ENCODE measurements around the gene SERPINB1. TPM values are rescaled to one million over a fixed set of nuclear protein-coding genes. Genes with fewer than 3 reads are reported as not detected.

Gene SERPINB1
- total and polyA plus RNA-seq, 9 of the 15 experiments (the other 6 are each of a cell fraction or from before 2014, with no cell fraction given), result 33.9 to 108 (median 63.8) TPM

- no peak for TF ChIP-seq NR4A1 (CRISPR knock-in tag; IDR thresholded peaks at IDR 0.05)
- peak; percentile 85; the same call in 1 of the 2 replicates for TF ChIP-seq NR4A1 (tag; IDR thresholded peaks at IDR 0.05)
- TF ChIP-seq ZNF212 (CRISPR knock-in tag; IDR thresholded peaks at IDR 0.05), result 0 out of 2 replicates have a peak, but pooled peaks have one; percentile 24
- TF ChIP-seq ATF7 (IDR thresholded peaks at IDR 0.05), result peak; percentile 79
- TF ChIP-seq MYBL2 (IDR thresholded peaks at IDR 0.05; ENCODE audit: low read depth), result no peak
- TF ChIP-seq MYBL2 (CRISPR knock-in tag; IDR thresholded peaks at IDR 0.05; ENCODE audit: borderline replicate concordance), result no peak
- TF ChIP-seq CREB1 (IDR thresholded peaks at IDR 0.05), result peak; percentile 98
- TF ChIP-seq CREB1 (CRISPR knock-in tag; IDR thresholded peaks at IDR 0.05), result peak; percentile 87
- peak; percentile 95 for TF ChIP-seq FOSL1 (tag; conservative IDR thresholded peaks at IDR 0.05)
- no peak for TF ChIP-seq PHTF2 (CRISPR knock-in tag; IDR thresholded peaks at IDR 0.05)
- TF ChIP-seq, protein P1, sequence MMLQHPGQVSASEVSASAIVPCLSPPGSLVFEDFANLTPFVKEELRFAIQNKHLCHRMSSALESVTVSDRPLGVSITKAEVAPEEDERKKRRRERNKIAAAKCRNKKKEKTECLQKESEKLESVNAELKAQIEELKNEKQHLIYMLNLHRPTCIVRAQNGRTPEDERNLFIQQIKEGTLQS (IDR thresholded peaks at IDR 0.05), result peak; percentile 99
- TF ChIP-seq, protein P1 (CRISPR knock-in tag; conservative IDR thresholded peaks at IDR 0.05), result peak; percentile 58; the same call in 1 of the 2 replicates
- peak; percentile 65; the same call in 1 of the 2 replicates for TF ChIP-seq ZNF175 (CRISPR knock-in tag; IDR thresholded peaks at IDR 0.05; ENCODE audit: low read depth)
- TF ChIP-seq NFRKB (IDR thresholded peaks at IDR 0.05; ENCODE audit: low read depth), result peak; percentile 88
- TF ChIP-seq DMBX1 (CRISPR knock-in tag; IDR thresholded peaks at IDR 0.05; ENCODE audit: borderline replicate concordance), result peak; percentile 84
- TF ChIP-seq MAFG (tag; conservative IDR thresholded peaks at IDR 0.05), result peak; percentile 52
- TF ChIP-seq HOMEZ (CRISPR knock-in tag; IDR thresholded peaks at IDR 0.05), result 0 out of 2 replicates have a peak, but pooled peaks have one; percentile 61
- 0 out of 2 replicates have a peak, but pooled peaks have one; percentile 14 for TF ChIP-seq IFI16 (CRISPR knock-in tag; IDR thresholded peaks at IDR 0.05)
- peak; percentile 79 for TF ChIP-seq SMARCE1 (IDR thresholded peaks at IDR 0.05)
- no peak for TF ChIP-seq STAG1 (CRISPR knock-in tag; IDR thresholded peaks at IDR 0.05; ENCODE audit: borderline replicate concordance)
- TF ChIP-seq, protein P2, sequence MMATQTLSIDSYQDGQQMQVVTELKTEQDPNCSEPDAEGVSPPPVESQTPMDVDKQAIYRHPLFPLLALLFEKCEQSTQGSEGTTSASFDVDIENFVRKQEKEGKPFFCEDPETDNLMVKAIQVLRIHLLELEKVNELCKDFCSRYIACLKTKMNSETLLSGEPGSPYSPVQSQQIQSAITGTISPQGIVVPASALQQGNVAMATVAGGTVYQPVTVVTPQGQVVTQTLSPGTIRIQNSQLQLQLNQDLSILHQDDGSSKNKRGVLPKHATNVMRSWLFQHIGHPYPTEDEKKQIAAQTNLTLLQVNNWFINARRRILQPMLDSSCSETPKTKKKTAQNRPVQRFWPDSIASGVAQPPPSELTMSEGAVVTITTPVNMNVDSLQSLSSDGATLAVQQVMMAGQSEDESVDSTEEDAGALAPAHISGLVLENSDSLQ (IDR thresholded peaks at IDR 0.05), result peak; percentile 71
- TF ChIP-seq SRSF3 (IDR thresholded peaks at IDR 0.05; ENCODE audit: insufficient read depth, low read length), result no peak
- peak; percentile 92; the same call in 1 of the 2 replicates for TF ChIP-seq NCOA1 (IDR thresholded peaks at IDR 0.05; ENCODE audit: low read depth)
- TF ChIP-seq NFXL1 (CRISPR knock-in tag; IDR thresholded peaks at IDR 0.05), result peak; percentile 78; the same call in 1 of the 2 replicates
- peak; percentile 50; the same call in 1 of the 2 replicates for TF ChIP-seq ZNF76 (CRISPR knock-in tag; IDR thresholded peaks at IDR 0.05; ENCODE audit: borderline replicate concordance)
- TF ChIP-seq, protein P3, sequence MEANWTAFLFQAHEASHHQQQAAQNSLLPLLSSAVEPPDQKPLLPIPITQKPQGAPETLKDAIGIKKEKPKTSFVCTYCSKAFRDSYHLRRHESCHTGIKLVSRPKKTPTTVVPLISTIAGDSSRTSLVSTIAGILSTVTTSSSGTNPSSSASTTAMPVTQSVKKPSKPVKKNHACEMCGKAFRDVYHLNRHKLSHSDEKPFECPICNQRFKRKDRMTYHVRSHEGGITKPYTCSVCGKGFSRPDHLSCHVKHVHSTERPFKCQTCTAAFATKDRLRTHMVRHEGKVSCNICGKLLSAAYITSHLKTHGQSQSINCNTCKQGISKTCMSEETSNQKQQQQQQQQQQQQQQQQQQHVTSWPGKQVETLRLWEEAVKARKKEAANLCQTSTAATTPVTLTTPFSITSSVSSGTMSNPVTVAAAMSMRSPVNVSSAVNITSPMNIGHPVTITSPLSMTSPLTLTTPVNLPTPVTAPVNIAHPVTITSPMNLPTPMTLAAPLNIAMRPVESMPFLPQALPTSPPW (CRISPR knock-in tag; IDR thresholded peaks at IDR 0.05), result peak; percentile 47; the same call in 1 of the 2 replicates
These were observed 12.2 kb upstream of the SERPINB1 start (continued) for GRCh38 chr6:2853769-2854395.
